Left lobe of liver (tissue), 2 donors: Measurements from ENCODE around the gene BAZ2A. TPM values are rescaled to one million over a fixed set of nuclear protein-coding genes. Genes with fewer than 3 reads are reported as not detected.

Experiments
- ATAC-seq: fragments of 200-7000 bp; cut with Tn5 transposase; one replicate; pipeline ENCODE4 v1.9.1; 2020; ENCODE audit warnings: mild to moderate bottlenecking, moderate library complexity
- DNase-seq: peaks from one replicate; pipeline ENCODE4 v3.0.0-alpha.2; 2020; ENCODE audit warnings: low spot score
- total RNA-seq: library from RNA; stranded (reverse); gene quantifications from one replicate; pipeline ENCODE4 v1.2.1, GENCODE V29; 2021
- donor health status: DM: no; HTN: no; CAD: no; lungs with moderate emphysema.
- donor health status: DM: no; HTN: yes; CAD: no.

Gene BAZ2A
- total RNA-seq, 1 donor from 2014 or later = 32.2 TPM

- ATAC-seq (peak; percentile 75), DNase-seq (peak; percentile 91)
Measured at GRCh38 chr12:56635806-56636674, 5.9 kb upstream of the BAZ2A start.

DNA sequence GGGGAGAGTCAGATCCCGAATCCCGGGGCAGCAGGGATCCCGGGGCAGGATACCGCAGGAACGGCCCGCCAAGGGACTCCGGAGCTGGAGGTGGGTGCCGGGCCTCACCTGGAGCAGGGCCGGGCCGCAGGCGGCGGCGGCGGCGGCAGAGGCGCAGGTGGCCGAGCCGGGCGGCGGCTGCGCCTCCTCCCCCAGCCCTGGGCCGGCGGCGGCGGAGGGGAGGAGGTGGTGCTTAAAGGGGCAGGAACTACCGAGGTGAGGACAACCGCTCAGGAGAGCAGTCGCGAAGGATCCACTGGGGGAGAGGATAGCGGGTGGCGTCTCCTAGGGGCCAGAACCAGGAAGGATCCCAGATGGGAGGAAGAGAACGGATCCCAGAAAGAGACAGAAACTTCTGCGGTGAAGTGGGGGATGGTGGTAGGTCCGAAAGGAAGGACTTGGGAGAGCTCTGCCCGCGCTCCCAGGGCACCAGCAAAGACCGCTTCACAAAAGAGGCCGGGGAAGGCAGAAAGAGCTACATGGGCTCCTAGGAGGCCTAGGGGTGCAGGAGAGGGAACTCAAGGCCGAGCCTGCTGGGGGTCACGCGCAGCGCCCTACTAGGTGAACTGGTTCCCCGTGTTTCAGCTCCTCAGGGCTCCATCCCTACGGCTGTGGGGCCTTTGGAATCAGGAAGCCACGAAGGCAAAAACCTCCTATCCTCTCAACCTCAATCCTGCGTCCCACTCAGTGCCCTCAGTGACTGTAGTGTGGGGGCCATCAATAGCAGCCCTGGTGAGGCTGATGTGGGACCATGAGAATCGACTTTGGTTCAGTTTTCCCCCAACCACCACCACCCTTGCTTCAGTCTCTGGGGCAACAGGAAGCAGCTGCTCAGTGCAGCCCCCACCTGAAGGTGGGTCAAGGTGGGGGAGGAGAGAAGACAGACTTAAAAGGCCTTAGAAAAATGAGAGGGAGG is 5.0 kb upstream of the BAZ2A start:
- peak; percentile 85 for DNase-seq
- peak; percentile 57 for ATAC-seq

- ATAC-seq (peak; percentile 13), DNase-seq (peak; percentile 70)
Measured at GRCh38 chr12:56634242-56634836, 4.2 kb upstream of the BAZ2A start.

DNA sequence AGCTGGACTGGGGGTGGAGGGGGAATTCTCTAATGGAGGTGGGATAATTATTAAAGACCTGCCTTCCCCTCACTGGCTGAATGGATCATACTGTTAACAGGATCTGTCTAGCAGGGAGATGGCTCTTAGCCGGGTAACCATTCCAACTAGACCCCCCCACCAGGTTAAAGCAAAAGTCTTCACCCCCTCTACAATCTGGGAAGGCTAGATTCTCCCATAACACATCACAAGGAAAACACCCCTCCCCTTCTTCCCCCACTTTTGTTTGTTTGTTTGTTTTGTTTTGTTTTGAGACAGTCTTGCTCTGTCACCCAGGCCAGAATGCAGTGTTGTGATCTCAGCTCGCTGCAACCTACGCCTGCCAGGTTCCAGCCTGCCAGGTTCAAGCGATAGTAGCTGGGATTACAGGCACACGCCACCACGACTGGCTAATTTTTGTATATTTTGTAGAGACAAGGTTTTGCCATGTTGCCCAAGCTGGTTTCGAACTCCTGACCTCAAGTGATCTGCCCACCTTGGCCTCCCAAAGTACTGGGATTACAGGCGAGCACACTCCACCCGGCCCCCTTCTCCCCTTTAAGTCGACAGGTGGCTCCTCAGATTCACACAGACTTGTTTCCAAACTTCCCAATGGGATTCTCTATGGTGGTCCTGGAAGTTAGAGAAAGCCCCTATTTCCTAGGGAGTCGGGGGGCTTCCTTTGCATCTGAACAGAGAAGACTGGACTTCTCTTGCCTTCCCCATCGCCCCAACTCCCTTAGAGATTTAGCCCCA is 3.5 kb upstream of the BAZ2A start:
- no peak for ATAC-seq
- DNase-seq = no peak

DNA sequence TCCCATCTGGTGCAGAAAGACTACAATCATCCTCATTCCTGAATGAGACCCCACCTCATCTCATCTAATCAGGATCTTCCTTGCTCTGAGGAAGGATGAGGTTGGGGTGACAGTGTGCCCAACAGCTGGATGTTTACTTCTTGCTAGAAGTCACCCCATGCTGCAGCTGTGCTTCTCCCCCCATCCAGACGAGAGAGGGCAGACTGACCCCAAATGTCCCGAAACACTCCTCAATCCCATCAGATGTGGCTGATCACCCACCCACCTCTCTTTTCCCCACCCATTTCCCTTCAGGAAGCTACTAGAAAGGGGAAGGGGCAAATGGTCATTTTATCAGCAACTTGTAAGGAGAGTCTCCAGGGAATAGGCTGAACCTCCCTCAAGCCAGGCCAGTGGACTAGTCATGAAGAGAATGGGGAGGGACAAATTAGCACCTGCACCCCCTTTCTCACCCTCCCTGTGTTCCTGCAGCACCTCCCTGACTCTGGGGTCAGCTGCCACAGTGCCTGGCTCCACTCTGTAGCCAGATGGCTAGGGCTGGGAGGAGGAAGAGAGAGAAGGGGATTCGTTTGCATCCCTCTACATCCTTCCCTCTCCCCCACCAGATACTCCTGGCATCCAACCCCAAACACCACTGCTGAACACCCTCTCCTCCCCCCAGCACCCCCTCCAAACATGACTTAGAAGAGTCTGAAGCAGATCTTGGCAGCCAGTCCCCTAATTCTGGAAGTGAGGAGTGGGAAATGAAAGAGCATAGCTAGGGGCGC is 2.8 kb upstream of the BAZ2A start:
- ATAC-seq (no peak), DNase-seq (no peak)

DNA sequence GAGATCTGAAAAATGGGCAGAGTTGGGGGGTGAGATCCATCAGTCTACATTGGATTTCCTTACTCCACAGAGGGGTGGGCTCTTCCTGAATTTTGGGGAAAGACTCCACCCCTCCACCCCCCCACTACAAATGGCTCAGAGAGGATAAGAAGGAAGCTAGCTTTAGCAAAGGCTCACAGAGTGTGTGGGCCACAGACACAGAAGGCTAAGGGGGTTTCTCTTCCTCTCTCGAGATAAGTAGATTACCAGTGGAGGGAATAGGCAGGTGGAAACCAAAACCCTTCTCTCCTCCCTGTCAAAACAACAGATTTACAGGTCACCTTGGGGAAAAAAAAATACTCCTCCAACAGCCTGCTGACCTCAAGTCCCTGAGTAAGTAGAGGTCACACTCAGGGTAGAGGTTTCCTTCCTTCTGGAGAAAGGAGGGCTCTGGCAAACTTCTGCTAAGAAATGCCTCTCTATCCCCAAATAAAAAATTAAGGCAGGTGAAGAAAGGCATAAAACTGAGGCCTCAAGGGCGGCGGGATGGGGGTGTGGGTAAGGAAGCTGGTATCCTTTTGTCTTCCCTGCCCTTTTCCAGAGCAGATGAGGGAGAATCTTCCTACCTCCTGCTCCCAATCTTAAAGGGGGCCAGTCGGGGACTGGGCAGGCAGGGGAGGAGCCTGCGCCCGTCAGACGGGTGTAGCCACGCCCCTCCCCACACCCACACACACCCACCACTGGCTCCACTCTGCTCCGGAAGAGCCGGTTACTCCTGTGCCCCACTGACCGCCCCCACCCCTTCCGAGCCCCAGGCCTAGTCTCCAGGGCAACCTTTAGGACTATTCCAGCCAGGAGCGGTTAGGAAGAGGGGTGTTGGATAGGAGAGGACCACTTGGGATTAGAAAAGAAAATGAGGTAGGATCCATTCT is 1.9 kb upstream of the BAZ2A start:
- ATAC-seq (peak; percentile 7), DNase-seq (peak; percentile 75)

GRCh38 chr12:56629459-56630179 is 507 bp downstream of the BAZ2A start:
- ATAC-seq (peak; percentile 41), DNase-seq (peak; percentile 57)

- ATAC-seq = peak; percentile 42
- DNase-seq = peak; percentile 75
Measured at GRCh38 chr12:56628671-56629458, 1.3 kb downstream of the BAZ2A start.

DNA sequence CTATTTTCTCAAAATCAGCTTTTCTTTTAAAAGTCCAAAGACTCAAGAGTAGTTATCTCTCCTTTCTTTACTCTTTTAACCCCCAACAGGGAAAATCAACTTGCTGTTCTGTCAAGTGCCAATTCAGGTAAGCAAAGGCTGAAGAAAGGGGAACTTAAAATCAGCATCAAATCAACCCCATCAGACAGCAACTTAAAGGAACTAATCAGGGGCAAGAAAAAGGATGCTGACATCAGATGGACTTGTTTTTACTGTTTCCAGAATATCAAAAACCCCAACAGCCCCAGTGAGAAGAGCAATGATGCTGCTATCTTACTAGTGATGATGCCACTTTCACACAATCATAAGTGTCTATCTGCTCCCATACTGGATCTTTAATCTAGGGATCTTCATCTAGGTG is 3.4 kb downstream of the BAZ2A start:
- ATAC-seq (no peak), DNase-seq (no peak)

DNA sequence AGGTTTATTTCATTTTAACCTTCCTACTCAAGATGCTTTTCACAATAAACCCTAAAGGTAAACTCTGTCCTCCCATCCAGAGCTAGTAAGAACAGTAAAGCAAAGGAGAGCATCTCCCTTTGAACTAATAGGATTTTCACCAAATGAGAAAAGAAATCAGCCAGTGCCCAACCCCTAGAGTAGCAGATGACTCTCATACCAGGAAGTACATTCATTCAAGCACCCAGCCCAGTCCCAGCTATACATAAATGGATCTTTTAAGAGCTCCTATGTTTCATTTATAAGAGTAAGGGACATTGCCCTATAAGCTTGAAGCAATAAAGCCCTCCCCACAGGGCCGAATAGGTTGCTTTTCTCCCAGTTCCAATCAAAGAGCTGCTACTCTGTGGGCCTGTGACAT is 7.6 kb downstream of the BAZ2A start:
- ATAC-seq (no peak), DNase-seq (no peak)

- ATAC-seq = no peak
- DNase-seq = no peak
Measured at GRCh38 chr12:56616925-56617324, 13.2 kb downstream of the BAZ2A start.

DNA sequence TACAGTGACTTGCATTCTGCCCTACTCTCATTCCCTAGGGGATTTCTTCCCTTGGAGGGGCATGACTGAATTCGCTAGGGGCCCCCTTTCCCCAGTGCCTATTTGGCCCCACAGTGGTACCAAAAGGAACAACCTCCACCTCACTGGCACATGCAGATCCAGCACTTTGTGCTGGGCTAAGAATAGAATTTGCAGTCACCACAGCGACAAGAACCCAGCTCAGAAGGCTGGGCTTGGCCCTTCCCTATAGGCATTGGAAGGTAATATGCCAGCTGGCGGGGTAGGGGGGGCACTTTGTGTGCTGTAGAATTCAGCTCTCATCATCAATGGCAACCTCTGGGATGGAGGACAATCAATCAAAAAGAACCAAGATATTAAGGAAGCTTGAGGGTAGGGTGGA is 13.9 kb downstream of the BAZ2A start:
- ATAC-seq (no peak), DNase-seq (no peak)

GRCh38 chr12:56614627-56615026 is 15.5 kb downstream of the BAZ2A start:
- no peak for DNase-seq
- ATAC-seq = no peak

GRCh38 chr12:56604355-56604754 is 25.8 kb downstream of the BAZ2A start:
- DNase-seq = no peak
- no peak for ATAC-seq

GRCh38 chr12:56602239-56602638 is 27.9 kb downstream of the BAZ2A start:
- DNase-seq = no peak
- no peak for ATAC-seq

DNA sequence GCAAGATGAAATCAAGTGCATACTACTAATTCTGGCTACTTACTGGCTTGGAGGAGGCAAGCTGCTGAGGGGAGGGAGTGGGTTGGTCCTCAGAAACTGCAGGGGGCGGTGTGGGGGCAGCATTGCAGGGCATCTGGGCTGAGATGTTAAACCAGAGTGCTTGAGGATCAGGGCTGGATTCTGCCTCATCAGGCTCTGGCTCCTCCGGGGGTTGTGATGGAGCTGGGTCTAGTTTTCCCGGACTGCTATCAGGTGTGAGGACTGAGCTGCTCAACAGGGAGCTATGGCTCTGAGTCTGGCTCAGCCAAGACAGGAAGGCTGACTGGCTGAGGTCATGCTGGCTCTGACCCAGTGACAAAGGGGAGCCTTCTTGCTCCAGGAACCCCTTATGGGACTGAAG is 28.6 kb downstream of the BAZ2A start:
- DNase-seq (no peak), ATAC-seq (peak; percentile 13)

GRCh38 chr12:56600753-56601152 is 29.4 kb downstream of the BAZ2A start:
- no peak for DNase-seq
- ATAC-seq = no peak
